GM23248 (cell line): ENCODE measurements around the gene SPATA3. TPM values are rescaled to one million over a fixed set of nuclear protein-coding genes. Genes with fewer than 3 reads are reported as not detected.

ENCODE experiments used
- DNase-seq: peaks from one replicate; pipeline ENCODE4 v3.0.0-alpha.2; 2015
- H2AFZ ChIP-seq: fragments of 200-600 bp; sonication (generic); 2 replicates; pipeline ENCODE4 v1.6.1; 2016; ENCODE audit warnings: antibody characterized with exemption
- H3F3A ChIP-seq: fragments of 200-600 bp; sonication (generic); 2 replicates; pipeline ENCODE4 v1.6.1; 2016; ENCODE audit warnings: mild to moderate bottlenecking, antibody characterized with exemption, mixed run types; ENCODE audit not compliant: insufficient read depth
- H3K27ac ChIP-seq: fragments of 200-600 bp; sonication (generic); 2 replicates; pipeline ENCODE4 v1.5.1; 2016; ENCODE audit warnings: mild to moderate bottlenecking
- H3K27me3 ChIP-seq: fragments of 200-600 bp; sonication (generic); replicated peaks from 2 replicates; pipeline ENCODE4 v1.6.1; 2016; ENCODE audit warnings: mild to moderate bottlenecking; ENCODE audit not compliant: insufficient read depth
- H3K36me3 ChIP-seq: fragments of 200-600 bp; sonication (generic); 2 replicates; pipeline ENCODE4 v1.6.1; 2016; ENCODE audit warnings: low read depth, mild to moderate bottlenecking
- H3K4me1 ChIP-seq: fragments of 200-600 bp; sonication (generic); 2 replicates; pipeline ENCODE4 v1.6.1; 2016; ENCODE audit warnings: mild to moderate bottlenecking; ENCODE audit not compliant: insufficient read depth
- H3K4me2 ChIP-seq: fragments of 200-600 bp; sonication (generic); one replicate; pipeline ENCODE4 v1.6.1; 2016; ENCODE audit warnings: mild to moderate bottlenecking; ENCODE audit not compliant: unreplicated experiment
- H3K4me3 ChIP-seq: fragments of 200-600 bp; sonication (generic); 2 replicates; pipeline ENCODE4 v1.5.1; 2016; ENCODE audit warnings: mild to moderate bottlenecking
- H3K79me2 ChIP-seq: fragments of 200-600 bp; sonication (generic); 2 replicates; pipeline ENCODE4 v1.6.1; 2016; ENCODE audit warnings: mild to moderate bottlenecking; ENCODE audit not compliant: insufficient read depth
- H3K9ac ChIP-seq: fragments of 200-600 bp; sonication (generic); 2 replicates; pipeline ENCODE4 v1.6.1; 2016; ENCODE audit warnings: mild to moderate bottlenecking
- H3K9me2 ChIP-seq: fragments of 200-600 bp; sonication (generic); 2 replicates; pipeline ENCODE4 v1.6.1; 2016; ENCODE audit warnings: mixed run types, mild to moderate bottlenecking, moderate library complexity; ENCODE audit not compliant: insufficient read depth
- H3K9me3 ChIP-seq: fragments of 200-600 bp; sonication (generic); one replicate; pipeline ENCODE4 v1.6.1; 2017; ENCODE audit warnings: low read depth
- H4K20me1 ChIP-seq: fragments of 200-600 bp; sonication (generic); 2 replicates; pipeline ENCODE4 v1.6.0; 2016; ENCODE audit not compliant: insufficient read depth
- EZH2 ChIP-seq: fragments of 200-600 bp; sonication (generic); IDR thresholded peaks from 2 replicates; pipeline ENCODE4 v1.6.1; 2018; ENCODE audit warnings: antibody characterized with exemption, mild to moderate bottlenecking; ENCODE audit not compliant: insufficient read depth, poor library complexity, severe bottlenecking
- EZH2phosphoT487 ChIP-seq: fragments of 200-600 bp; sonication (generic); IDR thresholded peaks from 2 replicates; pipeline ENCODE4 v1.6.1; 2018; ENCODE audit warnings: antibody characterized with exemption, moderate library complexity, mild to moderate bottlenecking, low read depth; ENCODE audit not compliant: insufficient read depth
- WGBS, 2 experiments: methylation state at CpG; one replicate each; pipeline ENCODE4 v1.1.6; 2015 to 2017; ENCODE audit warnings: low lambda C conversion rate in 2 of 2, low coverage in 1 of 2; ENCODE audit errors: missing lambda C conversion rate in 2 of 2; 5-methylcytosine and 5-hydroxymethylcytosine counted together
- in situ Hi-C: fragments of 300-500 bp; cut with MboI; formaldehyde crosslinking; loops from 2 replicates; pipeline ENCODE4 v1.15.0; 2020
- polyA plus RNA-seq: library from polyadenylated mRNA; unstranded; fragments of >200 nt; fragmentation: Nextera tagmentation; extraction: Ambion mirVana; gene quantifications from 2 replicates; pipeline ENCODE4 v1.2.1, GENCODE V29; 2016
- total RNA-seq: library from RNA; depleted of rRNA; stranded (reverse); fragments of >200 nt; shearing (Covaris generic); gene quantifications from 2 replicates; pipeline ENCODE4 v1.2.3, GENCODE V29; 2014; rRNA removed

Gene SPATA3
- total and polyA plus RNA-seq, 2 experiments from 2014 or later, result not detected

DNA sequence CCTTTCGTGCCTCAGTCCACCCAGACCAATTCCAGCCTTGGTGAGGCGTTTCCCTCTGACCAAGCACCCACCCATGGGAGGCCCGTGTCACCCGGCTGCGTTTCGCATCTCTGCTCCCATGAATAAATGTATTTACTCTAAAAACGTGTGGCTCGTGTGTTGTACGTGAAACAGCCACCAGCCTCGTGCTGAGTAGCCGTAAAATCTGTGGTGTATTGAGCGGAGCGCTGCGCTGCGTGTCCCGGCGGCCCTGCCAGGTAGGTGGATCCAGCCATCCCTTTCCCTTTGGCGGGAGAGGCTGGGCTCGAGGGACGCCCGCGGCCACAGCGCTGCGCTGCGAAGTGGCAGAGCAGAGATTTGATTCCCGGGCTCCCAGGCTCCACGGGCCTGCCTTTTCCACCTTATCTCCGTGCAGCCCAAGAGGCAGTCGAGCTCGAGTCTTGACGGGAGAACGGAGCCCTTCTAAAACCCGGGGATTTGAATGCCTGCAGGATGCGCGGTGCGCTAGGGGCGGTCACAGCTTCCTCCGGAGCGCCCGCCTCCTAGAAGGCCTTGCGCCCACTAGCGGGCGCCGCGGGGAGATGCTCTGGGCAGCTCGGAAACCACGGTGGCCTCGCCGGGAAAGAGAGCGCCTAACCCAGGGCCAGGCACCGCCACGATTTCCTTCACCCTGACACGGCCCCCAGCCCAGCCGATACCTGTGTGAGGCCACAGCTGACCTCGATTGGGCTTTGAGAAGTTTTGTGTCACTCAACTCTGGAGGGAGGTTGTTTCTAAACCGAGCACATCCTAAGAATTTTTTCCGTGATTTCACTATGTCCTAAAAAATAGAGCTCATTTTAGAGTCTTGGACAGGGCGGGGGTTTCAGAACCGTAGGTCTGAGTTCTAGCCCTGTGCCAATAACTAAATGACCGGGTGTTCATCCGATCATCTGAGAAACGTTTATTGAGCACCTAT, 56.9 kb downstream of the SPATA3 start:
- 7 to 8% methylated on average over 61 to 62 of the region's 62 CpGs for WGBS, 2 experiments
- peak overlapping the region; percentile 95 for H2AFZ ChIP-seq
- H3K27me3 ChIP-seq, result no peaks in the 10 kb centered on the region; the same call in 1 of the 2 replicates
- H3K79me2 ChIP-seq, result peaks cover 11% of the 10 kb centered on the region
- H3K9me3 ChIP-seq, result no peaks in the 10 kb centered on the region
- H3K36me3 ChIP-seq, result no peaks in the 10 kb centered on the region
- in situ Hi-C loops, result no loop called here
- no peak for TF ChIP-seq EZH2phosphoT487
- TF ChIP-seq EZH2, result no peak
- H3K4me3 ChIP-seq, result peak overlapping the region; percentile 88
- H3K9ac ChIP-seq, result peak overlapping the region; percentile 56
- DNase-seq, result peak; percentile 94
- no peak overlapping the region for H3K27ac ChIP-seq
- H4K20me1 ChIP-seq, result no peaks in the 10 kb centered on the region
- H3K4me2 ChIP-seq, result peak overlapping the region; percentile 91
- H3K4me1 ChIP-seq, result peaks cover under 1% of the 10 kb centered on the region
- no peaks in the 10 kb centered on the region for H3K9me2 ChIP-seq
- no peaks in the 10 kb centered on the region for H3F3A ChIP-seq

GRCh38 chr2:231053846-231054245, 57.9 kb downstream of the SPATA3 start:
- DNase-seq, result no peak
- H3K9ac ChIP-seq, result no peak overlapping the region
- H4K20me1 ChIP-seq, result 0 out of 2 replicates have a peak, but pooled peaks cover 8% of the 10 kb centered on the region
- H3K4me1 ChIP-seq, result peaks cover 11% of the 10 kb centered on the region
- H3K4me3 ChIP-seq, result no peak overlapping the region
- H2AFZ ChIP-seq, result peak overlapping the region; percentile 95; the same call in 1 of the 2 replicates
- no peaks in the 10 kb centered on the region for H3K9me2 ChIP-seq
- no peaks in the 10 kb centered on the region for H3F3A ChIP-seq
- no peak for TF ChIP-seq EZH2phosphoT487
- no peak for TF ChIP-seq EZH2
- in situ Hi-C loops, result no loop called here
- H3K79me2 ChIP-seq, result peaks cover 21% of the 10 kb centered on the region
- H3K9me3 ChIP-seq, result no peaks in the 10 kb centered on the region
- 56 to 57% methylated on average over 6 of the region's 6 CpGs for WGBS, 2 experiments
- no peaks in the 10 kb centered on the region for H3K36me3 ChIP-seq
- no peak overlapping the region for H3K27ac ChIP-seq
- no peaks in the 10 kb centered on the region; the same call in 1 of the 2 replicates for H3K27me3 ChIP-seq
- no peak overlapping the region for H3K4me2 ChIP-seq

DNA sequence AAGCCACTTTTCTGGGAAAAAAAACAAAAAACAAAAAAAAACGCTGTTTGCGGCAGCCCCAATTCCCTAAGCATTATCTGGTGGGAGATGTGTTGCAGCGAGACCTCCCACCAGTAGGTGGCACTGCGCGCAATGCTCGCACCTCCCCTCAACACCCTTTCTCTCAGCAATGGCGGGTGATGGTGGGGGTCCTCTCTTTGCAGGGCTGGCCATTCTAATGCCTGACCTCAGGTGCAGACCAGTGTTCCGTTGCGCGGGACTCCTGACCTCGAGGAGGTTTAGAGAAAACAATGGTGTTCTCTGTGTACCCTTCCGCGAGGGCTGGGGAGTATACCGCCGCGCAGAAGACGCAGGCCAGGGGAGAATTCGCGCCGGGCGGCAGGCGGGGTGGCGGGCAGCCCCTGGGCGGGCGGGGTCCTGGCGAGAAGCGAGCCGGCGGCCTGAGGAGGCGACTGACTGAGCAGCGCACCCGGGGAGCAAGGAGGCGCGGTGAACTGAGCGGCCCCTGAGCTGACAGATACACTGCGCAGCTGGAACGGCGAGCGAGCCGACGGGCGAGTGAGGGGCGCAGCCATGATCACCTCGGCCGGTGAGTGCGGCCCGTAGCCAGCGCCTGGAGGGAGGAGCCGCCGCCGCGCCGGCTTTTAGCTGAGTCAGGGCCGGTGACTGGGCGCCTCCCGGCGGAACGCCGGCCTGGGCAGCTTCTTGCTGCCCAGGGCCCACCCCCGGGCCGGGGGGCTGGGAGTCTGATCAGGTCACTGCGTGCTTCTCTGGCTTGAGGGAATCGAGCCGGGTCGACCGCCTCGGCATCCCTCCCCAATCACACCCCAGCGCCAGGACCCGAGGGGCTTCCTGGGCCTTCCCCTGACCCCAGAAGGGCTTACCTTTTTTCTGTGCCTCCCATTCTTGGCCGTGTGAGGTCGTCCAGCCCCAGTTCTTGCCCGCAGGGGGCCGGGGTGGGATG, 60.8 kb downstream of the SPATA3 start, which contains the start of gene PSMD1:
TSS of gene PSMD1 (plus strand) at position 415 of the 964 bp plus-strand sequence. CDS start at position 574, 159 bp downstream.
- Histone ChIP-seq H3K4me1 (peaks cover 27% of the 10 kb centered on the region), H4K20me1 (0 out of 2 replicates have a peak, but pooled peaks cover 20% of the 10 kb centered on the region), H3F3A (no peaks in the 10 kb centered on the region), H3K9me2 (no peaks in the 10 kb centered on the region), H2AFZ (peak within 1 kb of the TSS; percentile 76), H3K36me3 (0 out of 2 replicates have a peak, but pooled peaks cover 3% of the 10 kb centered on the region), H3K9ac (peak within 1 kb of the TSS; percentile 98), H3K4me3 (peak within 1 kb of the TSS; percentile 89), H3K27ac (peak within 1 kb of the TSS; percentile 79), H3K9me3 (no peaks in the 10 kb centered on the region), H3K27me3 (no peaks in the 10 kb centered on the region), H3K79me2 (peaks cover 50% of the 10 kb centered on the region), H3K4me2 (peak within 1 kb of the TSS; percentile 90)
- TF ChIP-seq EZH2, result no peak
- no peak for TF ChIP-seq EZH2phosphoT487
- peak; percentile 91 for DNase-seq
- in situ Hi-C loops, result no loop called here
- WGBS, 2 experiments, result 0% methylated on average over 39 to 67 of the region's 73 CpGs

DNA sequence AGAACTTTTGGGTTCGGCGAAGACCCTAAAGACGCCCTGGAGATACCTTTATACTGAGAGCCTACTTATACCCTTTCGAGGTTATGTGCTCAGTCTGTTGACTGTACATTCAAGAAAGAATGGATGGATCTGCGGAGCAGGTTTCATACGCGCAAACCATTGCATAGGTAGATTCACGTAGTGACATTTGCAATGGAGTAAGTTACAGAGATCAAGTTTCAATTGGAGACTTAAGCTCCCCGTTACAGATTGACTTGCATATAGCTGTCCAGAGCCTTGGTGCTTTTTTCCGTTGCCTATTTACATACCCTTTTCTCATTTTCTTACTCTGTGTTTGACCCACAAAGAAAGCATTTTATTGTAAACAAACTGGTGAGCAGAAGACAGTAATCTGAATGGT, 61.7 kb downstream of the SPATA3 start:
- peaks cover 11% of the 10 kb centered on the region for H3K36me3 ChIP-seq
- no peak for TF ChIP-seq EZH2
- H3K4me3 ChIP-seq, result peak overlapping the region; percentile 89
- H3K9me3 ChIP-seq, result no peaks in the 10 kb centered on the region
- peak overlapping the region; percentile 76; the same call in 1 of the 2 replicates for H2AFZ ChIP-seq
- in situ Hi-C loops, result no loop called here
- H4K20me1 ChIP-seq, result 0 out of 2 replicates have a peak, but pooled peaks cover 20% of the 10 kb centered on the region
- peak; percentile 64 for DNase-seq
- no peaks in the 10 kb centered on the region for H3K27me3 ChIP-seq
- peak overlapping the region; percentile 79 for H3K27ac ChIP-seq
- no peaks in the 10 kb centered on the region for H3F3A ChIP-seq
- H3K9ac ChIP-seq, result peak overlapping the region; percentile 98
- H3K4me1 ChIP-seq, result peaks cover 27% of the 10 kb centered on the region
- 11 to 17% methylated on average over 10 of the region's 10 CpGs for WGBS, 2 experiments
- peaks cover 59% of the 10 kb centered on the region for H3K79me2 ChIP-seq
- H3K4me2 ChIP-seq, result peak overlapping the region; percentile 90
- no peaks in the 10 kb centered on the region for H3K9me2 ChIP-seq

Other genes starting within 250 kb of the SPATA3 start
- 35.0 and 38.9 TPM in 2 replicates for gene ITM2C, start 131.2 kb upstream of the SPATA3 start, total RNA-seq
- 47.3 and 51.2 TPM in 2 replicates for gene ITM2C, start 131.2 kb upstream of the SPATA3 start, polyA plus RNA-seq
- gene GPR55, start 70.9 kb upstream of the SPATA3 start, total RNA-seq, result not detected in 2 replicates
- gene GPR55, start 70.9 kb upstream of the SPATA3 start, polyA plus RNA-seq, result 0.20 TPM in 1 of 2 replicates, not detected in the other
- gene C2orf72, start 41.4 kb downstream of the SPATA3 start, total RNA-seq, result 0.11 TPM in 1 of 2 replicates, not detected in the other
- not detected in 2 replicates for gene C2orf72, start 41.4 kb downstream of the SPATA3 start, polyA plus RNA-seq
- gene PSMD1, start 60.7 kb downstream of the SPATA3 start, total RNA-seq, result 92.4 and 102 TPM in 2 replicates
- 103 and 106 TPM in 2 replicates for gene PSMD1, start 60.7 kb downstream of the SPATA3 start, polyA plus RNA-seq
- gene HTR2B, start 128.9 kb downstream of the SPATA3 start, total RNA-seq, result not detected in 2 replicates
- gene HTR2B, start 128.9 kb downstream of the SPATA3 start, polyA plus RNA-seq, result 0.15 TPM in 1 of 2 replicates, not detected in the other
- 15.1 and 17.7 TPM in 2 replicates for gene ARMC9, start 202.5 kb downstream of the SPATA3 start, total RNA-seq
- gene ARMC9, start 202.5 kb downstream of the SPATA3 start, polyA plus RNA-seq, result 17.3 and 17.7 TPM in 2 replicates